Mucosa of descending colon (tissue), 3 donors: Measurements from ENCODE around the gene PRKAR1B. TPM values are rescaled to one million over a fixed set of nuclear protein-coding genes. Genes with fewer than 3 reads are reported as not detected.

Source experiments
- ATAC-seq: fragments of 200-7000 bp; cut with Tn5 transposase; one replicate; pipeline ENCODE4 v1.9.1; 2020; ENCODE audit warnings: mild to moderate bottlenecking, moderate library complexity
- DNase-seq, 3 donors: peaks; one replicate each; pipeline ENCODE4 v3.0.0-alpha.2; 2020
- H3K36me3 ChIP-seq: fragments of 200-600 bp; one replicate; pipeline ENCODE4 v1.8.0; 2021; ENCODE audit warnings: low read depth, mild to moderate bottlenecking
- H3K4me1 ChIP-seq: fragments of 200-600 bp; one replicate; pipeline ENCODE4 v1.8.0; 2021; ENCODE audit warnings: low read depth, mild to moderate bottlenecking
- H3K4me3 ChIP-seq: fragments of 200-600 bp; one replicate; pipeline ENCODE4 v1.8.0; 2021; ENCODE audit warnings: mild to moderate bottlenecking
- H3K9me3 ChIP-seq: fragments of 200-600 bp; one replicate; pipeline ENCODE4 v1.8.0; 2021; ENCODE audit warnings: mild to moderate bottlenecking
- CTCF ChIP-seq: fragments of 200-600 bp; IDR thresholded peaks from one replicate; pipeline ENCODE4 v1.8.0; 2022; ENCODE audit warnings: antibody characterized with exemption, mild to moderate bottlenecking
- intact Hi-C, 2 donors: fragments of 100-400 bp; cut with DNase I in 1 of 2; cut with micrococcal nuclease in 1 of 2; formaldehyde crosslinking; loops; one replicate each; pipeline versions ENCODE4 v1.11.0 to v1.11.1; 2022; cut with DNase I, micrococcal nuclease
- total RNA-seq, 3 donors: library from RNA; stranded (reverse); fragmentation: NEBNext Ultra II Directional in 2 of 3; extraction: Animal tissue kit (Norgen Biotek cat#: 25700) in 2 of 3; gene quantifications; one replicate each; pipeline versions ENCODE4 v1.2.1 to v1.2.4, GENCODE V29; 2021 to 2023
- donor health status: DM: no; HTN: no; CAD: no; lungs with moderate emphysema.
- donor health status: DM: no; HTN: no; CAD: no.
- donor health status: DM: no; HTN: yes; CAD: no.

Gene PRKAR1B
- total RNA-seq, 3 donors from 2014 or later = 10.1 to 24.5 (median 24.4) TPM

- Histone ChIP-seq H3K4me3 (no peak overlapping the region), H3K9me3 (peaks cover 4% of the 10 kb centered on the region), H3K36me3 (no peaks in the 10 kb centered on the region), H3K4me1 (peaks cover 9% of the 10 kb centered on the region)
- ATAC-seq = no peak
- TF ChIP-seq CTCF = no peak
- intact Hi-C loops = no loop called here
- peak in 2 of 3 donors; percentile 18 to 47 for DNase-seq
Observed at GRCh38 chr7:627661-628401, 99.2 kb downstream of the PRKAR1B start.

- H3K36me3 ChIP-seq = no peaks in the 10 kb centered on the region
- ATAC-seq (no peak), DNase-seq (peak in 2 of 3 donors; percentile 7 to 14)
- peaks cover 18% of the 10 kb centered on the region for H3K4me1 ChIP-seq
- intact Hi-C loops = no loop called here
- H3K9me3 ChIP-seq = peaks cover 12% of the 10 kb centered on the region
- TF ChIP-seq CTCF = no peak
- no peak overlapping the region for H3K4me3 ChIP-seq
Observed at GRCh38 chr7:625376-625971, 101.6 kb downstream of the PRKAR1B start.

- TF ChIP-seq CTCF = no peak
- peaks cover 29% of the 10 kb centered on the region for H3K4me1 ChIP-seq
- no peaks in the 10 kb centered on the region for H3K36me3 ChIP-seq
- intact Hi-C loops = no loop called here
- DNase-seq (peak in 1 of 3 donors; percentile 14), ATAC-seq (no peak)
- H3K9me3 ChIP-seq = peaks cover 14% of the 10 kb centered on the region
- H3K4me3 ChIP-seq = no peak overlapping the region
Observed at GRCh38 chr7:623464-623863, 103.6 kb downstream of the PRKAR1B start.

- peak; percentile 57 to 80 (median 69) for DNase-seq
- ATAC-seq = peak; percentile 34
- no peak overlapping the region for H3K4me3 ChIP-seq
- no peak for TF ChIP-seq CTCF
- no peaks in the 10 kb centered on the region for H3K36me3 ChIP-seq
- intact Hi-C loops = no loop called here
- H3K4me1 ChIP-seq = peaks cover 35% of the 10 kb centered on the region
- H3K9me3 ChIP-seq = peaks cover 14% of the 10 kb centered on the region
Observed at GRCh38 chr7:621572-622285, 105.4 kb downstream of the PRKAR1B start.

- intact Hi-C loops = no loop called here
- DNase-seq = no peak
- Histone ChIP-seq H3K9me3 (peaks cover 14% of the 10 kb centered on the region), H3K4me1 (peaks cover 35% of the 10 kb centered on the region), H3K4me3 (no peak overlapping the region), H3K36me3 (no peaks in the 10 kb centered on the region)
- no peak for TF ChIP-seq CTCF
- ATAC-seq = no peak
Observed at GRCh38 chr7:620885-621284, 106.2 kb downstream of the PRKAR1B start.
